ENCODE data around the gene ASRGL1. TPM values are rescaled to one million over a fixed set of nuclear protein-coding genes. Genes with fewer than 3 reads are reported as not detected.

The ASRGL1 gene
- total and polyA plus RNA-seq, 2 of the 13 experiments (the other 11 are each of a cell fraction or from before 2014, with no cell fraction given), result 50.8 to 97.5 TPM

GRCh38 chr11:62337303-62338181 is at the start of gene ASRGL1 (continued):
- 0 out of 2 replicates have a peak, but pooled peaks have one; percentile 28 for TF ChIP-seq KDM2A (CRISPR knock-in tag; IDR thresholded peaks at IDR 0.05; ENCODE audit: borderline replicate concordance, low read depth)
- TF ChIP-seq ZNF121 (CRISPR knock-in tag; IDR thresholded peaks at IDR 0.05), result no peak
- TF ChIP-seq, protein P1, sequence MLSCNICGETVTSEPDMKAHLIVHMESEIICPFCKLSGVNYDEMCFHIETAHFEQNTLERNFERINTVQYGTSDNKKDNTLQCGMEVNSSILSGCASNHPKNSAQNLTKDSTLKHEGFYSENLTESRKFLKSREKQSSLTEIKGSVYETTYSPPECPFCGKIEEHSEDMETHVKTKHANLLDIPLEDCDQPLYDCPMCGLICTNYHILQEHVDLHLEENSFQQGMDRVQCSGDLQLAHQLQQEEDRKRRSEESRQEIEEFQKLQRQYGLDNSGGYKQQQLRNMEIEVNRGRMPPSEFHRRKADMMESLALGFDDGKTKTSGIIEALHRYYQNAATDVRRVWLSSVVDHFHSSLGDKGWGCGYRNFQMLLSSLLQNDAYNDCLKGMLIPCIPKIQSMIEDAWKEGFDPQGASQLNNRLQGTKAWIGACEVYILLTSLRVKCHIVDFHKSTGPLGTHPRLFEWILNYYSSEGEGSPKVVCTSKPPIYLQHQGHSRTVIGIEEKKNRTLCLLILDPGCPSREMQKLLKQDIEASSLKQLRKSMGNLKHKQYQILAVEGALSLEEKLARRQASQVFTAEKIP (CRISPR knock-in tag; IDR thresholded peaks at IDR 0.05; ENCODE audit: borderline replicate concordance), result no peak
- TF ChIP-seq SMYD3 (CRISPR knock-in tag; IDR thresholded peaks at IDR 0.05), result no peak
- TF ChIP-seq ZNF768 (CRISPR knock-in tag; IDR thresholded peaks at IDR 0.05), result 0 out of 2 replicates have a peak, but pooled peaks have one; percentile 6
- TF ChIP-seq KDM3A (CRISPR knock-in tag; IDR thresholded peaks at IDR 0.05; ENCODE audit: low read depth), result 0 out of 2 replicates have a peak, but pooled peaks have one; percentile 15
- TF ChIP-seq TEAD3 (CRISPR knock-in tag; optimal IDR thresholded peaks at IDR 0.05; ENCODE audit: borderline replicate concordance), result no peak
- TF ChIP-seq NR2C2 (CRISPR knock-in tag; IDR thresholded peaks at IDR 0.05; ENCODE audit: borderline replicate concordance), result no peak
- no peak for TF ChIP-seq TBX3 (IDR thresholded peaks at IDR 0.05; ENCODE audit: borderline replicate concordance)
- TF ChIP-seq ZC3H13 (CRISPR knock-in tag; IDR thresholded peaks at IDR 0.05), result peak; percentile 79; the same call in 1 of the 2 replicates
- peak; percentile 65; the same call in 1 of the 2 replicates for TF ChIP-seq TP53 (CRISPR knock-in tag; conservative IDR thresholded peaks at IDR 0.05)
- no peak; the same call in 1 of the 2 replicates for TF ChIP-seq WIZ (CRISPR knock-in tag; IDR thresholded peaks at IDR 0.05)
- TF ChIP-seq ZNF605 (CRISPR knock-in tag; IDR thresholded peaks at IDR 0.05), result no peak
- peak; percentile 85 for TF ChIP-seq ZNF883 (CRISPR knock-in tag; IDR thresholded peaks at IDR 0.05; ENCODE audit: not compliant biosample characterization)
- peak; percentile 74 for TF ChIP-seq ZBTB7A (CRISPR knock-in tag; IDR thresholded peaks at IDR 0.05)
- TF ChIP-seq NCOA2 (CRISPR knock-in tag; IDR thresholded peaks at IDR 0.05), result no peak
- no peak for TF ChIP-seq PBX3 (CRISPR knock-in tag; IDR thresholded peaks at IDR 0.05; ENCODE audit: borderline replicate concordance)
- no peak for TF ChIP-seq ETS1 (CRISPR knock-in tag; IDR thresholded peaks at IDR 0.05)
- no peak for TF ChIP-seq NBN (conservative IDR thresholded peaks at IDR 0.05)
- no peak for TF ChIP-seq ISX (CRISPR knock-in tag; conservative IDR thresholded peaks at IDR 0.05)
- 0 out of 2 replicates have a peak, but pooled peaks have one; percentile 10 for TF ChIP-seq ZFP36L1 (CRISPR knock-in tag; IDR thresholded peaks at IDR 0.05)
- TF ChIP-seq HMG20A (CRISPR knock-in tag; IDR thresholded peaks at IDR 0.05; ENCODE audit: borderline replicate concordance), result no peak
- 0 out of 2 replicates have a peak, but pooled peaks have one; percentile 14 for TF ChIP-seq ZNF543 (CRISPR knock-in tag; IDR thresholded peaks at IDR 0.05)
- TF ChIP-seq ZNF703 (CRISPR knock-in tag; IDR thresholded peaks at IDR 0.05; ENCODE audit: borderline replicate concordance), result no peak; the same call in 1 of the 2 replicates
- TF ChIP-seq NR0B2 (CRISPR knock-in tag; IDR thresholded peaks at IDR 0.05), result peak; percentile 51

Data from HepG2 (cell line).